GM12801 (cell line): ENCODE measurements around the gene ZSCAN10.

ENCODE experiments used
- CTCF ChIP-seq: IDR thresholded peaks from one replicate; pipeline ENCODE4 v1.5.1; 2011; ENCODE audit warnings: control low read depth; ENCODE audit not compliant: insufficient read length; ENCODE audit errors: extremely low read depth

The ZSCAN10 gene

GRCh38 chr16:3046641-3047386, 52.3 kb downstream of the ZSCAN10 start:
- TF ChIP-seq CTCF, result no peak

- TF ChIP-seq CTCF, result no peak
Observed at GRCh38 chr16:3045758-3046640, 53.1 kb downstream of the ZSCAN10 start, which contains the start of gene MMP25. Gene MMP25 (plus strand): TSS chr16:3046561. CDS start chr16:3046918, 357 bp downstream.

DNA sequence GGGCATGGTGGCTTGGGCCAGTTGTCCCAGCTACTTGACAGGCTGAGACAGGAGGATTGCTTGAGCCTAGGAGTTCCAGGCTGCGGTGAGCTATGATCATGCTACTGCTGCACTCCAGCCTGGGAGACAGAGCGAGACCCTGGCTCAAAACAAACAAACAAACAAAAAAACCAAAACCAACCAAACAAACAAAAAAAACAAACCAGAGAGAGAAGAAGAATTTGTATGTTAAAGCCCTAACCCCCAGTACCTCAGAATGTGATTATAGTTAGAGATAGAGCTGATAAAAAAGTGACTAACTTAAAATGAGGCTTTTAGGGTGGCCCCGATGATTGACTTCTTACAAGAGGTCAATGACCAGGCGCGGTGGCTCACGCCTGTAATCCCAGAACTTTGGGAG, 54.4 kb downstream of the ZSCAN10 start:
- TF ChIP-seq CTCF, result no peak

DNA sequence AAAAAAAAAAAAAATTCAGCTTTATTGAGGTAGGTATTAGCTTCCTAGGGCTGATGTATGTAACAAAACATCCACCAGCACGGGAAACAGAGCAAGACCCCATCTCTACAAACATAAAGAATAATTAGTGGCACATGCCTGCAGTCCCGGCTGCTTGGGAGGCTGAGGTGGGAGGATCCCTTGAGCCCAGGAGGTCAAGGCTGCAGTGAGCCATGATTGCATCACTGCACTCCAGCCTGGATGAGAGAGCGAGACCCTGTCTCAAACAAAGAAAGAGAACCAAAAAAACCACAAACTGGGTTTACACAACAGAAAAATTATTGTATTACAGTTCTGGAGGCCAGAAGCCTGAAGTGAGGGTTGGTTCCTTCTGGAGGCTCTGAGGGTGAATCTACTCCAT, 56.7 kb downstream of the ZSCAN10 start:
- TF ChIP-seq CTCF, result no peak

DNA sequence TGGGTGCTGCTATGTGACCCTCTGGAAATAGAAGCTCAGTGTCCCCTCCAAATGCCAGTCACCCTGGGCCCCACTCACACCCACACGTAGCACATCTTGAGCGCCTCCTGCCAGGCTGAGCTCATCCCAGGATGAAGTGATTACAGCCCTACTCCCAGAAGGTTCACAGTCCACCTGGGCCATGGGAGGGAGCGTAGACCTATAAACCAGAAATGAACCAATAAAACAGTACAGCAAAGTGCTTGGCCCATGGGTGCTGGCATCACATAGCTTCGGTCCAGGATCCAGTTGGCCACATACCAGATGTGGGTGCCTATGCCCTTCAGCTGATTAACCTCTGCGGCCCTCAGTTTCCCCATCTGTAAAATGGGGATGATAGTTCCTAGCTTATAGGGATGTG, 60.2 kb downstream of the ZSCAN10 start:
- no peak for TF ChIP-seq CTCF
